ENCODE data around the gene TNFSF4.
"Not testable (repeated sequence)": the region's sequence is repeated elsewhere in the genome, so short reads cannot be mapped to it uniquely, and the experiment has no call there.

Gene TNFSF4

DNA sequence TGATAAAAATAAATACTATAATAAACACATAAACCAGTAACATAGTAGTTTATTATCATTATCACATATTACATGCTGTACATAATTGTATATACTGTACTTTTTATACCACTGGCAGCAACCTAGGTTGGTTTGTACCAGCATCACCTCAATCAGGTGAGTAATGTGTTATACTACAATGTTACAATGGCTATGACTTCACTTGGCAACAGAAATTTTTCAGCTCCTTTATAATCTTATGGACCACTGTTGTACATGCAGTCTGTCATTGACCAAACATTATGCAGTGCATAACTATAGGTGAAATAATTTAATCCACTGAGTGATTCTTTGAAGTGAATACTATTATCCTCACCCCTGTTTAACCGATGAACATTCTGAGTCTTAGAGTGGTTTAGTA, 44.5 kb downstream of the TNFSF4 start:
- TF ChIP-seq, protein P1, sequence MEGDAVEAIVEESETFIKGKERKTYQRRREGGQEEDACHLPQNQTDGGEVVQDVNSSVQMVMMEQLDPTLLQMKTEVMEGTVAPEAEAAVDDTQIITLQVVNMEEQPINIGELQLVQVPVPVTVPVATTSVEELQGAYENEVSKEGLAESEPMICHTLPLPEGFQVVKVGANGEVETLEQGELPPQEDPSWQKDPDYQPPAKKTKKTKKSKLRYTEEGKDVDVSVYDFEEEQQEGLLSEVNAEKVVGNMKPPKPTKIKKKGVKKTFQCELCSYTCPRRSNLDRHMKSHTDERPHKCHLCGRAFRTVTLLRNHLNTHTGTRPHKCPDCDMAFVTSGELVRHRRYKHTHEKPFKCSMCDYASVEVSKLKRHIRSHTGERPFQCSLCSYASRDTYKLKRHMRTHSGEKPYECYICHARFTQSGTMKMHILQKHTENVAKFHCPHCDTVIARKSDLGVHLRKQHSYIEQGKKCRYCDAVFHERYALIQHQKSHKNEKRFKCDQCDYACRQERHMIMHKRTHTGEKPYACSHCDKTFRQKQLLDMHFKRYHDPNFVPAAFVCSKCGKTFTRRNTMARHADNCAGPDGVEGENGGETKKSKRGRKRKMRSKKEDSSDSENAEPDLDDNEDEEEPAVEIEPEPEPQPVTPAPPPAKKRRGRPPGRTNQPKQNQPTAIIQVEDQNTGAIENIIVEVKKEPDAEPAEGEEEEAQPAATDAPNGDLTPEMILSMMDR (IDR thresholded peaks at IDR 0.05): no peak
- no peaks in the 10 kb centered on the region for H3K9me3 ChIP-seq
- no peaks in the 10 kb centered on the region for H3K36me3 ChIP-seq
- H3K27me3 ChIP-seq: no peaks in the 10 kb centered on the region
- no peak overlapping the region for H3K27ac ChIP-seq
- no peak overlapping the region for H3K4me3 ChIP-seq (ENCODE audit: low read depth in 1 of 2, low read length in 1 of 2)
- no peaks in the 10 kb centered on the region for H3K4me1 ChIP-seq (ENCODE audit: control insufficient read depth in 1 of 2, insufficient read depth in 1 of 2, low read depth in 1 of 2, low read length in 1 of 2)

DNA sequence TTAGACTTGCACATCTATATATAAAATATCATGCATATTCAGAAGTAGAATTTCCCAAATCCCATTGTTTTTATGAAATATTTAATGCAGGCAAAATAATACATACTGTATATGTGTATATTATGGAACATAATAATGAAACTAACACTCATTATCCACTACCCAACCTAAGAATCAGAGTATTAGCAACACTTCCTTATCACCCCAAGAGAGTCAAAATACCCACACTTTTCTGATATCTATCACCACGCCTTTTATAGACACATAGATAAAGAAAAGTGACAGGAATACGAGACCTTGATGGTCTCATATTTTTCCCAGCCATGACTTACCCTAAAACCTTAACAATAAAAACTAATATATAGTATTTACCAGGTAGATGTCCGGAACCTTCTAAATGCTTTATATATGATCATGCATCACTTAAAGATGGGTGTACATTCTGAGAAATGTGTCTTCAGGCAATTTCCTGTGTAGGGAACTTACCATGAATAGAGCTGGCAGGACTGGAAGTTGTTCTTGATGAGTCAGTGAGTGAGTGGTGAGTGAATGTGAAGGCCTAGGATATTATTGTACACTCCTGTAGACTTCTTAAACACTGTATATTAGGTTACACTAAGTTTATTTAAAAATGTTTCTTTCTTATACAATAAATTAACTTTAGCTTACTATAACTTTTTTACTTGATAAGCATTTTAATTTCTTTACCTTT, 45.5 kb downstream of the TNFSF4 start:
- H3K36me3 ChIP-seq: no peaks in the 10 kb centered on the region
- no peak overlapping the region for H3K27ac ChIP-seq
- no peaks in the 10 kb centered on the region for H3K4me1 ChIP-seq (ENCODE audit: control insufficient read depth in 1 of 2, insufficient read depth in 1 of 2, low read depth in 1 of 2, low read length in 1 of 2)
- no peaks in the 10 kb centered on the region for H3K9me3 ChIP-seq
- H3K4me3 ChIP-seq (ENCODE audit: low read depth in 1 of 2, low read length in 1 of 2): no peak overlapping the region
- no peaks in the 10 kb centered on the region for H3K27me3 ChIP-seq
- TF ChIP-seq, protein P1 (IDR thresholded peaks at IDR 0.05): no peak

DNA sequence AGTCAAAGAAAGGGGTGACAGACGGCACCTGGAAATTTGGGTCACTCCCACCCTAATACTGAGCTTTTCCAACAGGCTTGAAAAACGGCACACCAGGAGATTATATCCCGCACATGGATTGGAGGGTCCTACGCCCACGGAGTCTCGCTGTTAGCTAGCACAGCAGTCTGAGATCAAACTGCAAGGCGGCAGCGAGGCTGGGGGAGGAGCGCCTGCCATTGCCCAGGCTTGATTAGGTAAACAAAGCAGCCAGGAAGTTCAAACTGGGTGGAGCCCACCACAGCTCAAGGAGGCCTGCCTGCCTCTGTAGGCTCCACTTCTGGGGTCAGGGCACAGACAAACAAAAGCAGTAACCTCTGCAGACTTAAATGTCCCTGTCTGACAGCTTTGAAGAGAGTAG, 53.2 kb downstream of the TNFSF4 start:
- H3K4me1 ChIP-seq (ENCODE audit: control insufficient read depth in 1 of 2, insufficient read depth in 1 of 2, low read depth in 1 of 2, low read length in 1 of 2); H3K36me3 ChIP-seq; H3K27ac ChIP-seq; H3K4me3 ChIP-seq (ENCODE audit: low read depth in 1 of 2, low read length in 1 of 2); H3K9me3 ChIP-seq; H3K27me3 ChIP-seq: not testable (repeated sequence)

DNA sequence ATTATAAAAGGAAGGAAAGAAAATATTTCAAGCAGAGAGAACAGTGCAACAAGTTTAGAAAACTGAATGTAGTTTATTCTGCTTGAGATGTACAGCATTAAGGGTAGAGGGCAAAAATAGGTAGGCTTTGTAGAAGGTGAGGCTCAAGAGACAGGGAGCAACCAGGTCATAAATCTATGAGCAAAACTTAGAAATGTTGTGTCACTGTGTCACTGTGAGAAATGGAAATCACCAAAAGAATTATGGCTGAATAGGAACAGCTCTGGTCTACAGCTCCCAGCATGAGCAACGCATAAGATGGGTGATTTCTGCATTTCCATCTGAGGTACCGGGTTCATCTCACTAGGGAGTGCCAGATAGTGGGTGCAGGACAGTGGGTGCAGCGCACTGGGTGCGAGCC, 53.6 kb downstream of the TNFSF4 start:
- Histone ChIP-seq H3K36me3 (no peaks in the 10 kb centered on the region), H3K27ac (no peak overlapping the region), H3K9me3 (no peaks in the 10 kb centered on the region), H3K27me3 (no peaks in the 10 kb centered on the region), H3K4me1 (ENCODE audit: control insufficient read depth in 1 of 2, insufficient read depth in 1 of 2, low read depth in 1 of 2, low read length in 1 of 2) (no peaks in the 10 kb centered on the region), H3K4me3 (ENCODE audit: low read depth in 1 of 2, low read length in 1 of 2) (no peak overlapping the region)
- TF ChIP-seq, protein P1 (IDR thresholded peaks at IDR 0.05): no peak

DNA sequence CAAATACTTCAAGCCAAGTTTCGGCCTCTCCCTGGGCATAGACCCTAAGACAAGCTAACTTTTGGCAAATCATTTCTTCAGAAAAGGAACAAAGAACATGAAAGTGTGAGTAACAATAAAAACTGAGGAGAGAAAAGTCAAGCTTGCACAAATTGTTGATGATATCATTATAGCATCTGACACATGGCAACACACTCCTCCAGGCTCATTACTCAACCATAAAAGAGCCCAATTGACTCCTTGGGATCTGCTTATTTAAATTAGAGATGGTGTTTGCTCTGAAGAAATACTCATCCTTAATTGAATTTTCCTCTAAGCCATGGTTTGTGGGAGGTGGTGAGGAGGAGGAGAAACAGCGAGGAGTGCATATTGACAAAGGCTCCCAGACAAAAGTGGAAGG, 54.5 kb downstream of the TNFSF4 start:
- no peak overlapping the region for H3K27ac ChIP-seq
- H3K36me3 ChIP-seq: no peaks in the 10 kb centered on the region
- TF ChIP-seq, protein P1 (IDR thresholded peaks at IDR 0.05): no peak
- no peaks in the 10 kb centered on the region for H3K9me3 ChIP-seq
- H3K4me1 ChIP-seq (ENCODE audit: control insufficient read depth in 1 of 2, insufficient read depth in 1 of 2, low read depth in 1 of 2, low read length in 1 of 2): no peaks in the 10 kb centered on the region
- H3K27me3 ChIP-seq: no peaks in the 10 kb centered on the region
- H3K4me3 ChIP-seq (ENCODE audit: low read depth in 1 of 2, low read length in 1 of 2): no peak overlapping the region

DNA sequence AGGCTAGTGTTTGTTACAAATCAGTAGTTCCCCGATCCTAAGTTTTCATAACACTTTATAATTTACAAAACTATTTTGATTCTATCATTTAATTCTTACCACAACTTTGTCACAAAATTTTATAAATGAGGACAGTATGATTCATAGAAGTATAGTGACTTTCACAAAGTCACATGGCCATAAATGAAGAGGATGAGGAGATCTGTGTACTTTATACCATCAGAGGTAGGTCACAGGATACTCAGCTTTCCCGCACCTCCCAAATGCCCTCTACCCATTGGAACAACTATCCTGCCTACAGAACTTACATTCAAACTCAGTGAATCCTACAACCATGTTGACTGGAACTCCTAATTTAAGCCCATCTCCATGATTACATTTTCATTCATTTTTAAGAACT, 56.3 kb downstream of the TNFSF4 start:
- Histone ChIP-seq H3K9me3 (no peaks in the 10 kb centered on the region), H3K4me1 (ENCODE audit: control insufficient read depth in 1 of 2, insufficient read depth in 1 of 2, low read depth in 1 of 2, low read length in 1 of 2) (no peaks in the 10 kb centered on the region), H3K36me3 (no peaks in the 10 kb centered on the region), H3K27ac (no peak overlapping the region), H3K27me3 (no peaks in the 10 kb centered on the region), H3K4me3 (ENCODE audit: low read depth in 1 of 2, low read length in 1 of 2) (no peak overlapping the region)
- TF ChIP-seq, protein P1 (IDR thresholded peaks at IDR 0.05): no peak

Data from neutrophil (primary cell).